Spleen (tissue), 7 donors: ENCODE measurements around the gene TRIM40.

Experiments
- POLR2A ChIP-seq, 3 donors: fragments of 450-650 bp; IDR thresholded peaks; one replicate each; pipeline ENCODE4 v1.5.1; 2017; ENCODE audit warnings: antibody characterized with exemption in 3 of 3, mild to moderate bottlenecking in 1 of 3
- TF ChIP-seq, protein P1 (sequence below), 11 experiments: fragments of 200-600 bp in 7 of 11; fragments of 450-650 bp in 4 of 11; sonication (generic) in 4 of 11; IDR thresholded peaks in 8 of 11; conservative IDR thresholded peaks in 3 of 11; 1 replicate in 7 of 11; 2 replicates in 4 of 11; pipeline versions ENCODE4 v1.4.0 to v1.8.0; 2016 to 2021; ENCODE audit warnings: antibody characterized with exemption in 11 of 11, inconsistent platforms in 4 of 11, mild to moderate bottlenecking in 1 of 11
- donor health status: DM: no; HTN: no; CAD: no; lungs with moderate emphysema.
- donor health status: DM: no; HTN: no; CAD: no.
- donor health status: DM: no; HTN: no; CAD: no.

DNA sequence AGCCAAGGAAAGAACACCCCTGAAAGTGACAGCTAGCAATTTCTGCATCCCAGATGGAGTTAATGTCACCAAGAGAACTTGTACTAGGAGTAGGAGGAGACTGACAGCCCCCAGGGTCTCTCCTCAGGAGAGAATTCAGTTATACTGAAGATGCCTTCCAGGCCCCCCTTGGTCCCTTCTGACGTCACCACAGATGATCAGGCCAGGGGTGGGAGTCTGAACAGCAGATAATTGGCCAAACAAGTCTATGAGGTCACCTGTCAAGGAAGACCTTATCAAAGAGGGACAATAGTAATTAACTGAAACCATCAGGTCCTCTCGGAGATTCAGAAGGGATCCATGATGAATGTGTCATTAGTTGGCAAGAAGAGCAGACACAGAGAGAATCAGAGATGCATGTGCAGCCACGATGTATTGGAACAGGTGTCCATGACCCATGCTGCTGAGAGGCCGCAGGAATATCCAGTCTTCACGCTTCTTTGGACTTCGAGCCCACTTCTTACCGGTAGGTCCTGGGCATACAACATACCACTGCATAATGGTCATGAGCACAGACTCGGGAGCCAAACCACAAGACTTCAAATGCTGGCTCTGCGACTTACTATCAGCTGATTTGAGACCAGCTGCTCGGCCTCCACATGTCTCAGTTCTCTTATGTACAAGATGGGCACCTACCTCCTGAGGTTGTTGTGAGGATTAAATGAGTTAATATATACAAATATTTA, 14.9 kb downstream of the TRIM40 start:
- TF ChIP-seq, protein P1, sequence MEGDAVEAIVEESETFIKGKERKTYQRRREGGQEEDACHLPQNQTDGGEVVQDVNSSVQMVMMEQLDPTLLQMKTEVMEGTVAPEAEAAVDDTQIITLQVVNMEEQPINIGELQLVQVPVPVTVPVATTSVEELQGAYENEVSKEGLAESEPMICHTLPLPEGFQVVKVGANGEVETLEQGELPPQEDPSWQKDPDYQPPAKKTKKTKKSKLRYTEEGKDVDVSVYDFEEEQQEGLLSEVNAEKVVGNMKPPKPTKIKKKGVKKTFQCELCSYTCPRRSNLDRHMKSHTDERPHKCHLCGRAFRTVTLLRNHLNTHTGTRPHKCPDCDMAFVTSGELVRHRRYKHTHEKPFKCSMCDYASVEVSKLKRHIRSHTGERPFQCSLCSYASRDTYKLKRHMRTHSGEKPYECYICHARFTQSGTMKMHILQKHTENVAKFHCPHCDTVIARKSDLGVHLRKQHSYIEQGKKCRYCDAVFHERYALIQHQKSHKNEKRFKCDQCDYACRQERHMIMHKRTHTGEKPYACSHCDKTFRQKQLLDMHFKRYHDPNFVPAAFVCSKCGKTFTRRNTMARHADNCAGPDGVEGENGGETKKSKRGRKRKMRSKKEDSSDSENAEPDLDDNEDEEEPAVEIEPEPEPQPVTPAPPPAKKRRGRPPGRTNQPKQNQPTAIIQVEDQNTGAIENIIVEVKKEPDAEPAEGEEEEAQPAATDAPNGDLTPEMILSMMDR (IDR thresholded peaks at IDR 0.05 in 8 of 11, conservative IDR thresholded peaks at IDR 0.05 in 3 of 11), result no peak
- TF ChIP-seq POLR2A (IDR thresholded peaks at IDR 0.05), result no peak
